Measurements from ENCODE around the gene DLGAP1.
"Not testable (repeated sequence)": the region's sequence is repeated elsewhere in the genome, so short reads cannot be mapped to it uniquely, and the experiment has no call there.

Gene DLGAP1

GRCh38 chr18:4058179-4058578, 396.9 kb downstream of the DLGAP1 start:
- H3K4me3 ChIP-seq (ENCODE audit: low read depth, low read length): no peak overlapping the region
- H3K36me3 ChIP-seq (ENCODE audit: insufficient read depth, low read length): no peaks in the 10 kb centered on the region
- no peaks in the 10 kb centered on the region for H3K27me3 ChIP-seq (ENCODE audit: insufficient read depth, low read length)
- no peaks in the 10 kb centered on the region for H3K79me2 ChIP-seq (ENCODE audit: control insufficient read depth, insufficient read depth, low read length, unreplicated experiment)
- H3K27ac ChIP-seq (ENCODE audit: low read depth, low read length): no peak overlapping the region
- no peaks in the 10 kb centered on the region for H3K4me1 ChIP-seq (ENCODE audit: control insufficient read depth, insufficient read depth, low read length, unreplicated experiment)
- H2AFZ ChIP-seq (ENCODE audit: low read length, unreplicated experiment): no peak overlapping the region

GRCh38 chr18:4040391-4041092, 414.6 kb downstream of the DLGAP1 start:
- Histone ChIP-seq H3K27me3 (ENCODE audit: insufficient read depth, low read length) (peaks cover 53% of the 10 kb centered on the region), H3K27ac (ENCODE audit: low read depth, low read length) (no peak overlapping the region), H2AFZ (ENCODE audit: low read length, unreplicated experiment) (no peak overlapping the region), H3K36me3 (ENCODE audit: insufficient read depth, low read length) (no peaks in the 10 kb centered on the region), H3K4me1 (ENCODE audit: control insufficient read depth, insufficient read depth, low read length, unreplicated experiment) (no peaks in the 10 kb centered on the region), H3K4me3 (ENCODE audit: low read depth, low read length) (no peak overlapping the region), H3K79me2 (ENCODE audit: control insufficient read depth, insufficient read depth, low read length, unreplicated experiment) (no peaks in the 10 kb centered on the region)

GRCh38 chr18:4035521-4035920, 419.6 kb downstream of the DLGAP1 start:
- Histone ChIP-seq H3K27me3 (ENCODE audit: insufficient read depth, low read length) (peaks cover 36% of the 10 kb centered on the region), H2AFZ (ENCODE audit: low read length, unreplicated experiment) (no peak overlapping the region), H3K36me3 (ENCODE audit: insufficient read depth, low read length) (no peaks in the 10 kb centered on the region), H3K4me1 (ENCODE audit: control insufficient read depth, insufficient read depth, low read length, unreplicated experiment) (no peaks in the 10 kb centered on the region), H3K27ac (ENCODE audit: low read depth, low read length) (no peak overlapping the region), H3K4me3 (ENCODE audit: low read depth, low read length) (no peak overlapping the region), H3K79me2 (ENCODE audit: control insufficient read depth, insufficient read depth, low read length, unreplicated experiment) (no peaks in the 10 kb centered on the region)

- not testable (repeated sequence) for H3K4me1 ChIP-seq (ENCODE audit: control insufficient read depth, insufficient read depth, low read length, unreplicated experiment); H3K27ac ChIP-seq (ENCODE audit: low read depth, low read length); H3K36me3 ChIP-seq (ENCODE audit: insufficient read depth, low read length); H2AFZ ChIP-seq (ENCODE audit: low read length, unreplicated experiment); H3K4me3 ChIP-seq (ENCODE audit: low read depth, low read length); H3K79me2 ChIP-seq (ENCODE audit: control insufficient read depth, insufficient read depth, low read length, unreplicated experiment)
- peaks cover 31% of the 10 kb centered on the region for H3K27me3 ChIP-seq (ENCODE audit: insufficient read depth, low read length)
These were observed 420.3 kb downstream of the DLGAP1 start for GRCh38 chr18:4034815-4035214.

- Histone ChIP-seq H3K27me3 (ENCODE audit: insufficient read depth, low read length) (peaks cover 16% of the 10 kb centered on the region; the same call in 1 of the 2 replicates), H3K27ac (ENCODE audit: low read depth, low read length) (no peak overlapping the region), H3K4me1 (ENCODE audit: control insufficient read depth, insufficient read depth, low read length, unreplicated experiment) (no peaks in the 10 kb centered on the region), H3K36me3 (ENCODE audit: insufficient read depth, low read length) (no peaks in the 10 kb centered on the region), H2AFZ (ENCODE audit: low read length, unreplicated experiment) (no peak overlapping the region), H3K79me2 (ENCODE audit: control insufficient read depth, insufficient read depth, low read length, unreplicated experiment) (no peaks in the 10 kb centered on the region), H3K4me3 (ENCODE audit: low read depth, low read length) (no peak overlapping the region)
These were observed 428.6 kb downstream of the DLGAP1 start for GRCh38 chr18:4026542-4026941.

- no peak overlapping the region for H3K4me3 ChIP-seq (ENCODE audit: low read depth, low read length)
- no peaks in the 10 kb centered on the region for H3K4me1 ChIP-seq (ENCODE audit: control insufficient read depth, insufficient read depth, low read length, unreplicated experiment)
- H3K79me2 ChIP-seq (ENCODE audit: control insufficient read depth, insufficient read depth, low read length, unreplicated experiment): no peaks in the 10 kb centered on the region
- H3K36me3 ChIP-seq (ENCODE audit: insufficient read depth, low read length): no peaks in the 10 kb centered on the region
- H3K27ac ChIP-seq (ENCODE audit: low read depth, low read length): no peak overlapping the region
- peaks cover 16% of the 10 kb centered on the region; the same call in 1 of the 2 replicates for H3K27me3 ChIP-seq (ENCODE audit: insufficient read depth, low read length)
- H2AFZ ChIP-seq (ENCODE audit: low read length, unreplicated experiment): no peak overlapping the region
These were observed 430.4 kb downstream of the DLGAP1 start for GRCh38 chr18:4024702-4025101.

- H3K4me1 ChIP-seq (ENCODE audit: control insufficient read depth, insufficient read depth, low read length, unreplicated experiment); H3K27ac ChIP-seq (ENCODE audit: low read depth, low read length); H2AFZ ChIP-seq (ENCODE audit: low read length, unreplicated experiment); H3K79me2 ChIP-seq (ENCODE audit: control insufficient read depth, insufficient read depth, low read length, unreplicated experiment); H3K36me3 ChIP-seq (ENCODE audit: insufficient read depth, low read length); H3K4me3 ChIP-seq (ENCODE audit: low read depth, low read length): not testable (repeated sequence)
- peaks cover 22% of the 10 kb centered on the region; the same call in 1 of the 2 replicates for H3K27me3 ChIP-seq (ENCODE audit: insufficient read depth, low read length)
These were observed 432.4 kb downstream of the DLGAP1 start for GRCh38 chr18:4022749-4023148.

GRCh38 chr18:4020026-4020425, 435.1 kb downstream of the DLGAP1 start:
- H3K36me3 ChIP-seq (ENCODE audit: insufficient read depth, low read length): no peaks in the 10 kb centered on the region
- no peak overlapping the region for H2AFZ ChIP-seq (ENCODE audit: low read length, unreplicated experiment)
- no peaks in the 10 kb centered on the region for H3K79me2 ChIP-seq (ENCODE audit: control insufficient read depth, insufficient read depth, low read length, unreplicated experiment)
- peaks cover 12% of the 10 kb centered on the region; the same call in 1 of the 2 replicates for H3K27me3 ChIP-seq (ENCODE audit: insufficient read depth, low read length)
- H3K4me3 ChIP-seq (ENCODE audit: low read depth, low read length): no peak overlapping the region
- H3K27ac ChIP-seq (ENCODE audit: low read depth, low read length): no peak overlapping the region
- no peaks in the 10 kb centered on the region for H3K4me1 ChIP-seq (ENCODE audit: control insufficient read depth, insufficient read depth, low read length, unreplicated experiment)

GRCh38 chr18:4017480-4017879, 437.6 kb downstream of the DLGAP1 start:
- no peaks in the 10 kb centered on the region for H3K36me3 ChIP-seq (ENCODE audit: insufficient read depth, low read length)
- no peak overlapping the region for H3K27ac ChIP-seq (ENCODE audit: low read depth, low read length)
- peaks cover 9% of the 10 kb centered on the region; the same call in 1 of the 2 replicates for H3K27me3 ChIP-seq (ENCODE audit: insufficient read depth, low read length)
- H3K4me3 ChIP-seq (ENCODE audit: low read depth, low read length): no peak overlapping the region
- H3K79me2 ChIP-seq (ENCODE audit: control insufficient read depth, insufficient read depth, low read length, unreplicated experiment): no peaks in the 10 kb centered on the region
- H3K4me1 ChIP-seq (ENCODE audit: control insufficient read depth, insufficient read depth, low read length, unreplicated experiment): no peaks in the 10 kb centered on the region
- H2AFZ ChIP-seq (ENCODE audit: low read length, unreplicated experiment): no peak overlapping the region

- H3K4me3 ChIP-seq (ENCODE audit: low read depth, low read length): no peak overlapping the region
- H3K4me1 ChIP-seq (ENCODE audit: control insufficient read depth, insufficient read depth, low read length, unreplicated experiment): no peaks in the 10 kb centered on the region
- H3K79me2 ChIP-seq (ENCODE audit: control insufficient read depth, insufficient read depth, low read length, unreplicated experiment): no peaks in the 10 kb centered on the region
- H3K36me3 ChIP-seq (ENCODE audit: insufficient read depth, low read length): no peaks in the 10 kb centered on the region
- H2AFZ ChIP-seq (ENCODE audit: low read length, unreplicated experiment): no peak overlapping the region
- H3K27me3 ChIP-seq (ENCODE audit: insufficient read depth, low read length): peaks cover 9% of the 10 kb centered on the region; the same call in 1 of the 2 replicates
- no peak overlapping the region for H3K27ac ChIP-seq (ENCODE audit: low read depth, low read length)
These were observed 438.6 kb downstream of the DLGAP1 start for GRCh38 chr18:4016391-4017049.

GRCh38 chr18:4007846-4008245, 447.3 kb downstream of the DLGAP1 start:
- H3K4me3 ChIP-seq (ENCODE audit: low read depth, low read length): no peak overlapping the region
- no peaks in the 10 kb centered on the region for H3K36me3 ChIP-seq (ENCODE audit: insufficient read depth, low read length)
- no peak overlapping the region for H3K27ac ChIP-seq (ENCODE audit: low read depth, low read length)
- H2AFZ ChIP-seq (ENCODE audit: low read length, unreplicated experiment): no peak overlapping the region
- peaks cover 13% of the 10 kb centered on the region for H3K4me1 ChIP-seq (ENCODE audit: control insufficient read depth, insufficient read depth, low read length, unreplicated experiment)
- H3K27me3 ChIP-seq (ENCODE audit: insufficient read depth, low read length): no peaks in the 10 kb centered on the region
- no peaks in the 10 kb centered on the region for H3K79me2 ChIP-seq (ENCODE audit: control insufficient read depth, insufficient read depth, low read length, unreplicated experiment)
